Activated gamma-delta T cell treated with anti-CD3 and anti-CD28 coated beads, Interleukin-2, amount 50 U/mL, for 16 hours (primary cell): ENCODE measurements around the gene TRPV6.

Experiments
- DNase-seq: peaks from one replicate; pipeline ENCODE4 v3.0.0-alpha.2; 2020; ENCODE audit warnings: low read depth

Gene TRPV6

DNA sequence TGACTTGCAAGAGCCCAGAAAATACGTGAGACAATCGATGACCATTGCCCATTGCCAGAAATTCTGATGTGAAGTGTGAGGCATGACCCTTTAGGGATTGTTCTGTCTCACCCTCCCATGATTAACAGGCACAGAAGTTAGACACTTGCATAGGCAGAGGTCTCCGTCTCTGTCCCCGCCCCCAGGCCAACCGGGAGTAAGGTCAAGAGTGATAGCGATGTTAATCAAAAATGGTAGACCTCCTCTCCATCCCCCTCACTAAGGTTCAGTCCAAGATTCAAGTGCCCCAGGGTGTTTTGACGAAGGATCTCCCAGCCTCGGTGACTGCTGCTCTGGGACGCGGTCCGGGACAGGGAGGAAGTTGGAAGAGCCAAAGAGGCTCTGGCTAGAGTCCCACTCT, 22.7 kb upstream of the TRPV6 start:
- no peak for DNase-seq

DNA sequence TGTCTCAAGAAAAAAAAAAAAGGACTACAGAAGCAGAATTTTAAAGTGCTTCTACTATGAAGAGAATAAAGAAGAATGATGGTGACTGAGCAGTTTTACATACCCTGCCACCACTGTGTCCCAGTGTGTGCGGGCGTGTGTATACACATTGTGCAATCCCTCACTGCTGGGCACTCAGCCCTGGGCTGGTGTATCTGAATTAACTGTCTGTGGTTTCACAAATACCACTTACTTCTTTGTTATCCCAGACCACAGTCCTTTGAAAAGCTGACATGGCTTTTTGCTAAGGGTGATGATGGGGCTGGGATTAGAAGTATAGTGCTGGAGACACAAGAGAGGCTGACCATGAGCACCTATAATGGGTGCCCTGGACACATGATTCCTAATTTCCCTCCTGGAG, 21.1 kb upstream of the TRPV6 start:
- no peak for DNase-seq

DNA sequence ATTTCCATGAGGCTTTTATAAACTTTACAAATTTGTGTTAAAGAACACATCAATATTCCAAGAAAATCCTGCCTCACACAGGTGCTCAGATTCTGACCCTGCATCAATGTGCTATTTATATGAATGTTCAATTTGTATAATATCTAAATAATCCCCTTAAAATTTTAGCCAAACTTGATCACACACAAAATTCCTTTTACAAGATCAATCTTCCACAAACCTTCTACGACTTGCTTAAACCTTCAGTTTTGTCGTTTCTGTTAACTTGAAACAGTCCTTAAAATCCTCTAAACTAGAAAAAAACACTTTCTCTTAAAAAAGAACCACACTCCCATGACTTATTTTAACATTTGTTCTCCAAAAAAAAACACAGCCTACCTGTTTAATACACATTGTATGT, 20.2 kb upstream of the TRPV6 start:
- DNase-seq = no peak

DNA sequence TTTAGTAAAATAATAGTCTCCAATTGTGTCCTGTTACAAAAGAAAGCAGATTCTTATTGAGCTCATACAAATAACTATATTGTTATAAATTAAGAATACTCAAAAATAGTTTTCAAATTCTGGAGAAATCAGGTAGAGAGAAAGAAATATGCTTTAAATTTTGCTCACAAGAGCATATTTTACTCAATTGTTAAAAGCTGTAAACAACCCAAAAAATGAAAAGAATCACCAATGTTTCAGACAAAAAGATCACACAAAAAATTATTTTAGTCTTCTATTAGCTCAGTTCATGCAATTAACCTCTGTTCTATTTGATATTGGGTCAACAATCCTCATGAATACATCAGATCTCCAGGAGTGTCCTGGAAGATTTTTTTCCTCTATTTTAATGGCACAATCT, 18.6 kb upstream of the TRPV6 start:
- no peak for DNase-seq

DNA sequence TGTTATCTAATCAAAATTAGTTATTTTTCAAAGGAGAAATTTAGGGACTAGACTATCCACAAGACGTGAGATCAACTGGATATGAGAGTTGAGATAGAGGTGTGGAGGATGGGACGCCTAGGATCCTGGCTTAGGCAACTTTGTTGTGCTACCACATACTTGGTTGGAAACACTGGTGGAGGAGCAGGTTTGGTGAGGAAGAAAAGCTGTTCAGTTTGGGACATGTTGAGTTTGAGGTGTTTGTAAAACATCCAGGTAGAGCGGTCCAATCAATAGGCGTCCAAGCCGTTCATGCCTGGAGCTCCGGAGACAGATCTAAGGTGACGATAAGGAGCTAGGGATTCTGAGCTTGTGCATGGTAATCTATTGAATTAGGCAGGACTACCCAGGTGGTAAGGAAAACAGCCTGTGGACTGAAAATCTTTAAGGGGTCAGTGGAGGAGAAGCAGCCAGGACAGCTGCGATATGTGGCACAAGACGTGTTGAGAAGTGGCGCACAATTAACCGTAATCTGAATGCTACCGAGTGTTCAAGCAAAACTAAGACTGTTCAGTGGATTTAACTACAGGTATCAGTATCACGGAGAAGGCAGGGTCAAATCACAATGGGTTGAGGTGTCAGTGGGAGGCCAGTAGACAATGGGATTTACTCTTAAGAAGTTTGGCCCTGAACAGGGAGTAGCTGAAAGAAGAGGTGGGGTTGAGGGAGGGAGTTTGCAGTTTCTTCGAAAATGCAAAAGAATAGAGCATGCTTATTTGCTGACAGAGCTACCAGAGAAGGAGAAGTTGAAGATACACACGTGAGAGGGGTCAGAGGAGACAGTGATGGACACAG, 16.1 kb upstream of the TRPV6 start:
- no peak for DNase-seq

DNA sequence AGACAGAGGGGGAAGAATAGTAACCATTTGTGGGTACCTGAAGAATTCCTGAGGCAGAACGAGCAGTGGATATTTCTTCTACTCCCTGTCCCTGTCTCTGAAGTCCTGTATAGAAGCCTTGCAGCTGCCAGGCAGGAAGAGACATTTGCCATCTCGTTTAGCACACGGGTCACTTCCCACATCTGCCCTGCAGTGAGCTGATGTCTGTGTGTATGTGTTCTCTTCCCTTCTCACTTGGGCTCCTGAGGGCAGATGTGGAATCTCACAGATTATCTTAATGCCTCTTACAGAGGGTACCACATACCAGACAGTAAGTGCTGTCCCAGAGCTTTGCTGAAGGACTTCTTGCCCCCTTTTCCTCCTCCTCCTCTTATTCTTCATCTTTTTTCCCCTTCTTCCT, 14.1 kb upstream of the TRPV6 start:
- DNase-seq = no peak

GRCh38 chr7:142898377-142899170, 13.0 kb upstream of the TRPV6 start:
- DNase-seq = no peak

DNA sequence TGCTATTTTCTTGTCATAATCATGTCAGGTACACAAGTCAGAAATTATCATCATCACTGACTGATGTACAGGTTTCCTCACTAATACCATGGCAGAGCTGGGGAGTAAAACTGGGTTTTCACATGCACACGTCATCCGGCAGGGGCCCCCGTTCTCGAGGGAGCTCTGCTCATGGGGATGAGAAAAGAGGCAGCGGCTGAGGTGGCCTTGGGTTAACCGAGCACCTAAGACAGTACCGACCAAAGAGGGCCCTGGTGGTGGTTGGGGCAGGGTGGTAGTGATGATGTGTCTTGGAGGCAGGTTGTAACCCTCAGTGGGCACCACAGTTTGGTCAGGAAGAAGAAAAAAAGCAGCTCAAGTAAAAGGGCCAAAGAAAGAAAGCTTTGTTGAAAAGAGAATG, 12.1 kb upstream of the TRPV6 start:
- DNase-seq = no peak

GRCh38 chr7:142896741-142897379, 11.3 kb upstream of the TRPV6 start:
- no peak for DNase-seq

GRCh38 chr7:142896151-142896550, 10.6 kb upstream of the TRPV6 start:
- DNase-seq = no peak

DNA sequence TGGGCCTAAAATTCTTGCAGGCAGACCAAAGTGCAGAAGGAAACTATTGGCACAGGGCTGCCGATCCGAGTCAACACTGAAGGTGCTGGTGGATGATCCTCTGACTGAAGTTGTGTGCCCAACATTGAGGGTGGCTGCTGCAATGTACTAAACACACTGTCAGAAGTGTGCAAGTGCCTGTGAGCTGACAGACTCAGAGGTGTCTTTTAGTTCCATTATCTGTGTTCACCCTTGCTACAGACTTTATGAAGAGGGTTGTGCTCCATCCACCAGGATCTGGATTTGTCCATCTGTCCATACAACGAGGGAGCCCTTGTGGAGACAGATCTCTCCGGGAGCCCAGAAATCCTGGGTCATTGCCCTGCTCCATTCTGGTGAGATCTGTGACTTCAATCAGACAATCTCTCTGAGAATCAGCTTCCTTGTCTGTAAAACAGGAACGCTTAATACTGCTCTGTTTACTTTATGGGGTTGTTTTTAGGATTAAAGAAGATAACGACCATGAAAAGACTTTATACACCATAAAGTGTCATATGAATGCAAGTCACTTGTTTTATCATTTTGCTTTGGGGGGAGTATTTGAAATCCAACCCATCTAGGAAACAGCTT, 9.5 kb upstream of the TRPV6 start:
- no peak for DNase-seq

GRCh38 chr7:142894112-142894984, 8.8 kb upstream of the TRPV6 start:
- no peak for DNase-seq

DNA sequence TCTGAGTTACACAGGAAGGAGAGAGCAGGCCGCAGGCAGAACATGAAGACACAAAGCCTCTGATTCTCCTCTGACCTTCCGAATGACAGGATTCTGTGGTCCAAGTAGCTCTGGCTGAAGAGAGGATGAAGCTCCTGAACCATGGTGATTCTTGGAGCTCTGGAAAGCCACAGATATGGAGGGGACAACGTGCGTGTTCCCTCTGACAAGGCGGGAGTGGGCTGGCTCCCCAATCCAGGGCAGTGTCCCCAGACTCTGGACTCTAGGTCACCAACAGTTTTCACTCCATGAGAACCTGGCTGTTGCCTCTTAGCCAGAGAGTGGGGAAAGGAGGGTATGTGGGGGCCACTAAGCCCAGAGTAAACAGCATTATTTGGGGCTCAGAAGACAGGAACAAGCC, 7.4 kb upstream of the TRPV6 start:
- no peak for DNase-seq

DNA sequence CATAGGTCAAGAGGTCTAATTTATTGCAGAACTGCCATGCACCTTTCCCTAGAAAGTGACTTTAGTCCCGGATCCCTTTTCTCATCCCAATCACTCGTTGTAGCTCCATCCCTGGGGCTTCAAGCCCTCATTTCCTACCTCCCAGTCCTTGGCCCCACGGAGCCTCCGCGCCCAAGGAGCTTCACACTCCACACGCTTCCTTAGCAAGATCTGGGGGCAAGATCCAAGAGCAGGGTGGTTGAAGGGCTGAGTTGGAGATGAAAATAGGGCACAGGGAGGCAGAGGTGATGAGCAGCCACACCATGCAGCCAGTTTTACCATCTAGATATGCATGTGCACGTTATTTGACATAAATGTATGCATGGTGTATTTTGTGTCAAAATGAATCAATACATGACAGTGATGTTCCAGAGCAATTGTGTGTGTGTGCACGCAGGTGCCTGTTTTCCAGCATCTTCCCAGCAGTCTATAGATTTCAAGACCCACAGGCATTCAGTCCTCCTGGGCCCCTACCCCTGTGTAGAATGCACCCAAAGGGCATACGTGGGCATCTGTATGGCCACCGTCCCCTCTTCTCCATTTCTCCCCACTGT, 6.0 kb upstream of the TRPV6 start:
- no peak for DNase-seq

DNA sequence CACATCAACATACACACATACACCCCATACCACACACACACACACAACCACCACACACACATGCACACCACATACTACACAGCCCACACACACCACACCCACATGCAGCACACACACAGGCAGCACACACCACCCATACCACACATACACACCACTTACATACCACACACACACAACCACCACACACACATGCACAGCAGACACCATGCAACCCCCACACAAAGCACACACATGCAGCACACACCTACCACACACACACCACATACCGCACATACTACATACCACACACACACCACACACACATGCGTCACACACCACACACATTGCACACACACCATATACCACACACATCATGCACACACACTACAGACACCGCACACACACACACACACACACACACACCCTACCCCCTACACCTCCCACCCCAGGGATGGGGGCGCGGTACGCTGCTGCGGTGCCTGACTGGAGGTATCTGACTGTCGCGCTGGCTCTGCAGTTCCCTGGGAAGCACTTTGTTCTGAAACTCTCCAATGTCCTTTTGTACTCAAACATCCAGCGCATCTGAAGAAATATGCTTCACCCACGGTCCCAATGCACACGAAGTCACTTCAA, 5.4 kb upstream of the TRPV6 start:
- DNase-seq = no peak

DNA sequence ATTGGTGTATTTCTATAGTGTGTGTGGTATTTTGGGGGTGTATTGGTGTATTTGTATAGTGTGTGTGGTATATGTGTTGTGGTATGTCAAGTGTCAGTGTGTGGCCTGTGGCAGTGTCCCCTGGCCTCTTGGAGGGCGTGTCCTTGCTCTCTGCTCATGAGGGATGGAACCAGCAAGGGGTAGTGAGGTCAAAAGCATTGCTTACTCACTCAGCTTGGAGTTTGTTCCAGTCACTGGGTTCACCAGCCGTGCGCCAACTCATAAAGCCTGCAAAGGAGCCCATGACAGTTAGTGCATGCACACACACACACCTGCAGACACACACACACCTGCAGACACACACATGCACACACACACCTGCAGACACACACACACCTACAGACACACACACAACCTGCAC, 4.3 kb upstream of the TRPV6 start:
- DNase-seq = no peak

GRCh38 chr7:142887282-142888015, 1.9 kb upstream of the TRPV6 start:
- DNase-seq = no peak

DNA sequence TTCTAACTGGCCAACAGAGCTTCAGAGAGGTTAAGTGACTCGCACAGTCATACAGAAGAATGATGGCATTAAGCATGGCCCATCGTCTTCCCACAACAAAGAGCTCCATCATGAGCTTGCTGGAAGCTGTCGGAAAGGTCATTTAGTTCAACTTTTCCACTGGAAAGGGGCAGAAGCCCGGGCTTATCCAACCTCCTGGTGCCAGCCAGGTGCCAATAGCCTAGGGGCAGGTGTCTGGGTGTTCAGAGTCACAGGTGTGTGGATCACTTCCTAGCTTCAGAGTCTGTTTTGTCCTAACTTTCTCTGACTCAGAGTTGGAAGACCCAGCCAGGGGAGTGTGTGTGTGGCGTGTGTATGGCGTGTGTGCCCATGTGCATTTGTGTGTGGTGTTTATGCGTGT, 1.3 kb upstream of the TRPV6 start:
- no peak for DNase-seq

GRCh38 chr7:142884286-142884640, 1.3 kb downstream of the TRPV6 start:
- DNase-seq = no peak
